ENCODE results near the gene TMEM116.

GRCh38 chr12:111976291-111976690 lies 36.7 kb downstream of the TMEM116 start:
- TF ChIP-seq, protein P1, sequence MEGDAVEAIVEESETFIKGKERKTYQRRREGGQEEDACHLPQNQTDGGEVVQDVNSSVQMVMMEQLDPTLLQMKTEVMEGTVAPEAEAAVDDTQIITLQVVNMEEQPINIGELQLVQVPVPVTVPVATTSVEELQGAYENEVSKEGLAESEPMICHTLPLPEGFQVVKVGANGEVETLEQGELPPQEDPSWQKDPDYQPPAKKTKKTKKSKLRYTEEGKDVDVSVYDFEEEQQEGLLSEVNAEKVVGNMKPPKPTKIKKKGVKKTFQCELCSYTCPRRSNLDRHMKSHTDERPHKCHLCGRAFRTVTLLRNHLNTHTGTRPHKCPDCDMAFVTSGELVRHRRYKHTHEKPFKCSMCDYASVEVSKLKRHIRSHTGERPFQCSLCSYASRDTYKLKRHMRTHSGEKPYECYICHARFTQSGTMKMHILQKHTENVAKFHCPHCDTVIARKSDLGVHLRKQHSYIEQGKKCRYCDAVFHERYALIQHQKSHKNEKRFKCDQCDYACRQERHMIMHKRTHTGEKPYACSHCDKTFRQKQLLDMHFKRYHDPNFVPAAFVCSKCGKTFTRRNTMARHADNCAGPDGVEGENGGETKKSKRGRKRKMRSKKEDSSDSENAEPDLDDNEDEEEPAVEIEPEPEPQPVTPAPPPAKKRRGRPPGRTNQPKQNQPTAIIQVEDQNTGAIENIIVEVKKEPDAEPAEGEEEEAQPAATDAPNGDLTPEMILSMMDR (conservative IDR thresholded peaks at IDR 0.05; ENCODE audit: low read depth, low read length), result no peak
- TF ChIP-seq RCOR1 (IDR thresholded peaks at IDR 0.05; ENCODE audit: insufficient replicate concordance, low read length) (no peak), RAD21 (IDR thresholded peaks at IDR 0.05; ENCODE audit: low read length) (no peak), MAFK (IDR thresholded peaks at IDR 0.05; ENCODE audit: low read depth, low read length) (no peak), NFE2L2 (IDR thresholded peaks at IDR 0.05; ENCODE audit: low read depth, low read length) (no peak)
